Sigmoid colon (tissue), 7 donors: ENCODE data around the gene ADARB1. TPM values are rescaled to one million over a fixed set of nuclear protein-coding genes. Genes with fewer than 3 reads are reported as not detected.

ENCODE experiments used
- DNase-seq: peaks from one replicate; pipeline ENCODE4 v3.0.0-alpha.2; 2019
- H3K27ac ChIP-seq, 4 donors: fragments of 200-600 bp; sonication (generic); one replicate each; pipeline ENCODE4 v1.5.1; 2016 to 2019; ENCODE audit warnings: mild to moderate bottlenecking in 1 of 4
- H3K27me3 ChIP-seq, 3 donors: fragments of 200-600 bp; sonication (generic); one replicate each; pipeline ENCODE4 v1.5.1; 2019; ENCODE audit warnings: mild to moderate bottlenecking in 1 of 3
- H3K36me3 ChIP-seq, 4 donors: fragments of 200-600 bp; sonication (generic); one replicate each; pipeline ENCODE4 v1.5.1; 2016 to 2019
- H3K4me1 ChIP-seq, 4 donors: fragments of 200-600 bp; sonication (generic); one replicate each; pipeline ENCODE4 v1.5.1; 2017 to 2019
- H3K4me3 ChIP-seq, 4 donors: fragments of 200-600 bp; sonication (generic); one replicate each; pipeline ENCODE4 v1.5.1; 2017 to 2019; ENCODE audit warnings: mild to moderate bottlenecking in 2 of 4, moderate library complexity in 1 of 4
- H3K9me3 ChIP-seq, 4 donors: fragments of 200-600 bp in 3 of 4; sonication (generic) in 3 of 4; one replicate each; pipeline versions ENCODE4 v1.5.1 to v1.6.1; 2013 to 2019
- CTCF ChIP-seq, 4 experiments: fragments of 450-650 bp in 3 of 4; fragments of 200-600 bp in 1 of 4; IDR thresholded peaks; one replicate each; pipeline ENCODE4 v1.5.1; 2016 to 2019; ENCODE audit warnings: antibody characterized with exemption in 4 of 4, mild to moderate bottlenecking in 3 of 4, moderate library complexity in 2 of 4
- EP300 ChIP-seq, 4 donors: sonication (generic); formaldehyde crosslinking; IDR thresholded peaks; one replicate each; pipeline ENCODE4 v1.6.1; 2017; ENCODE audit warnings: antibody characterized with exemption in 4 of 4
- POLR2A ChIP-seq, 2 donors: fragments of 450-650 bp; IDR thresholded peaks; one replicate each; pipeline ENCODE4 v1.6.1; 2016; ENCODE audit warnings: antibody characterized with exemption in 2 of 2, mild to moderate bottlenecking in 2 of 2, moderate library complexity in 2 of 2
- POLR2AphosphoS5 ChIP-seq, 4 donors: sonication (generic); formaldehyde crosslinking; IDR thresholded peaks; one replicate each; pipeline ENCODE4 v1.6.1; 2017; ENCODE audit warnings: antibody characterized with exemption in 4 of 4
- WGBS, 2 donors: extraction: QIAGEN DNeasy Blood & Tissue Kit; methylation state at CpG; one replicate each; pipeline ENCODE4 v1.1.7; 2013; 5-methylcytosine and 5-hydroxymethylcytosine counted together
- intact Hi-C: fragments of 100-400 bp; cut with DNase I; formaldehyde crosslinking; loops from one replicate; pipeline ENCODE4 v1.15.1; 2023
- polyA plus RNA-seq, 3 donors: library from polyadenylated mRNA; stranded (reverse); fragments of 200-250 nt; gene quantifications; one replicate each; pipeline ENCODE4 v1.2.3, GENCODE V29; 2013
- total RNA-seq, 4 donors: library from RNA; depleted of rRNA; stranded (reverse); fragments of >200 nt; gene quantifications; one replicate each; pipeline ENCODE4 v1.1.0, GENCODE V29; 2016
- donor health status: healthy with polysubstance abuse.
- donor health status: Bipolar disorder and iron deficiency.
- donor health status: healthy.

Gene ADARB1
- total and polyA plus RNA-seq, 7 donors: 0.92 to 102 (median 41.3) TPM

GRCh38 chr21:45060675-45061311, 13.6 kb upstream of the ADARB1 start:
- H3K4me3 ChIP-seq: no peak overlapping the region
- TF ChIP-seq CTCF (IDR thresholded peaks at IDR 0.05): no peak
- no peak for TF ChIP-seq POLR2A (IDR thresholded peaks at IDR 0.05)
- TF ChIP-seq EP300 (IDR thresholded peaks at IDR 0.05): no peak
- TF ChIP-seq POLR2AphosphoS5 (IDR thresholded peaks at IDR 0.05): no peak
- no peak overlapping the region for H3K27ac ChIP-seq
- no peaks in the 10 kb centered on the region for H3K27me3 ChIP-seq
- H3K36me3 ChIP-seq: no peaks in the 10 kb centered on the region
- DNase-seq: no peak
- H3K4me1 ChIP-seq: peaks cover 0 to 5% (median 0%) of the 10 kb centered on the region in 4 donors
- WGBS, 2 donors: 56 to 73% methylated on average over 9 of the region's 9 CpGs
- intact Hi-C loops: no loop called here
- H3K9me3 ChIP-seq: peaks cover 0 to 5% (median 1%) of the 10 kb centered on the region in 4 donors

GRCh38 chr21:45064091-45064490, 10.3 kb upstream of the ADARB1 start:
- no peaks in the 10 kb centered on the region for H3K36me3 ChIP-seq
- DNase-seq: peak; percentile 24
- TF ChIP-seq EP300 (IDR thresholded peaks at IDR 0.05) (no peak), POLR2AphosphoS5 (IDR thresholded peaks at IDR 0.05) (no peak), CTCF (IDR thresholded peaks at IDR 0.05) (no peak), POLR2A (IDR thresholded peaks at IDR 0.05) (no peak)
- peaks cover 0 to 5% (median 0%) of the 10 kb centered on the region in 4 donors for H3K4me1 ChIP-seq
- intact Hi-C loops: no loop called here
- peaks cover 0 to 5% (median 1%) of the 10 kb centered on the region in 4 donors for H3K9me3 ChIP-seq
- no peak overlapping the region for H3K4me3 ChIP-seq
- H3K27ac ChIP-seq: no peak overlapping the region
- no peaks in the 10 kb centered on the region for H3K27me3 ChIP-seq
- WGBS, 2 donors: 81 to 91% methylated on average over 8 of the region's 8 CpGs

- H3K27ac ChIP-seq: no peak overlapping the region
- WGBS, 2 donors: 84 to 85% methylated on average over 19 of the region's 19 CpGs
- DNase-seq: peak; percentile 33
- no peaks in the 10 kb centered on the region for H3K36me3 ChIP-seq
- peaks cover 0 to 5% (median 0%) of the 10 kb centered on the region in 4 donors for H3K4me1 ChIP-seq
- peaks cover 0 to 5% (median 1%) of the 10 kb centered on the region in 4 donors for H3K9me3 ChIP-seq
- TF ChIP-seq POLR2AphosphoS5 (IDR thresholded peaks at IDR 0.05): no peak
- no peak for TF ChIP-seq POLR2A (IDR thresholded peaks at IDR 0.05)
- TF ChIP-seq CTCF (IDR thresholded peaks at IDR 0.05): no peak
- TF ChIP-seq EP300 (IDR thresholded peaks at IDR 0.05): no peak
- intact Hi-C loops: no loop called here
- no peaks in the 10 kb centered on the region for H3K27me3 ChIP-seq
- no peak overlapping the region for H3K4me3 ChIP-seq
Observed at GRCh38 chr21:45064618-45065399, 9.6 kb upstream of the ADARB1 start.

DNA sequence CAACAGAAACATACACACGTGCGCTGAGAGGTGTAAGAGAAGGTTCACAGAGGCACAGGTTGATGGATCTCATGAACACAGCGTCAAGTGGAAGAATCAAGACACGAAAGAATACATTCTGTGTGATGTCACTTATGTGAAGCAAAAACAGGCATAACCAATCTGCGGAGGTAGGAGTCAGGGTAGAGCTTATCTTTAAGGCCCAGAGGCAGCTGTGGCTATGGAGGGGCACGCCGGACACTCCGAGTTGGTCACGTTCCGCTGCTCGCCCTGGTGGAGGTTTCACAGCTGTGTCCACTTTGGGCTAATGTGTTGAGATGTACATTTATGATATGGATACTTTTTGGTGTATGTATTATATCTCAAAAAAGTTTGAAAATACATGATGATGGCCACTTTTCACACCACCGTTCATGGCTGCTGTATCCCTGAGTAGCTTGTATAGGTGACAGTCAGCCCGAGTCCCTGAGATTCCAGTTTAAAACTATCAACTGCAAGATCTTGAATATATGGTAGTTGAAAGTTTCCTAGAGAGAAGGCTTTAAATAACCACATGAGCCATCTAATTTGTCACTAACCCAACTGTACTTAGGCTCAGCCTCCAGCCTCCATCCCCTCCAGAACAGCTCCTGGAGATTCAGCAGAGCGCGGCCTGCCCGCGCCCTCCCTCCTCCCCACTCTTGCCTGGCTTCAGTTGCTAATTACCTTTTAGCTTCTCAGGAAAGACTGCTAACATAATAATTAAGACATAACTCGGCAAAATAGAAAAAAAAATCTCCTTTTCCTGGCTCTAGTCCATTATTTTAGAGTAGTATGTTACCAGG, 6.7 kb upstream of the ADARB1 start:
- 88 to 90% methylated on average over 18 of the region's 18 CpGs for WGBS, 2 donors
- peaks cover 0 to 5% (median 0%) of the 10 kb centered on the region in 4 donors for H3K4me1 ChIP-seq
- H3K9me3 ChIP-seq: peaks cover 0 to 5% (median 1%) of the 10 kb centered on the region in 4 donors

More for the DNA sequence above, 6.7 kb upstream of the ADARB1 start:
- Histone ChIP-seq H3K36me3 (no peaks in the 10 kb centered on the region), H3K4me3 (no peak overlapping the region), H3K27me3 (no peaks in the 10 kb centered on the region), H3K27ac (no peak overlapping the region)
- intact Hi-C loops: no loop called here
- no peak for TF ChIP-seq POLR2AphosphoS5 (IDR thresholded peaks at IDR 0.05)
- TF ChIP-seq EP300 (IDR thresholded peaks at IDR 0.05): no peak
- no peak for TF ChIP-seq CTCF (IDR thresholded peaks at IDR 0.05)
- no peak for TF ChIP-seq POLR2A (IDR thresholded peaks at IDR 0.05)
- DNase-seq: no peak
